PC-3 (cell line): Measurements from ENCODE around the gene SPARC.

Source experiments
- CTCF ChIP-seq: fragments of 300-600 bp; sonication (generic); conservative IDR thresholded peaks from 2 replicates; pipeline ENCODE4 v1.5.1; 2017; ENCODE audit warnings: antibody characterized with exemption, low read depth, mild to moderate bottlenecking, low read length
- EZH2 ChIP-seq: fragments of 300-600 bp; sonication (generic); IDR thresholded peaks from one replicate; pipeline ENCODE4 v1.6.1; 2017; ENCODE audit warnings: antibody characterized with exemption, mild to moderate bottlenecking, low read length; ENCODE audit not compliant: unreplicated experiment
- EZH2phosphoT487 ChIP-seq: fragments of 300-600 bp; sonication (generic); IDR thresholded peaks from 2 replicates; pipeline ENCODE4 v1.6.1; 2018; ENCODE audit warnings: mild to moderate bottlenecking, antibody characterized with exemption, low read length, borderline replicate concordance

- no peak for TF ChIP-seq EZH2
- TF ChIP-seq CTCF: no peak
- TF ChIP-seq EZH2phosphoT487: no peak
These were observed 3.9 kb downstream of the SPARC start for GRCh38 chr5:151682751-151683331.
